HCT116 (cell line): ENCODE data around the gene NPSR1. TPM values are rescaled to one million over a fixed set of nuclear protein-coding genes. Genes with fewer than 3 reads are reported as not detected.

Experiments used
- ATAC-seq: fragments of 200-7000 bp; cut with Tn5 transposase; 2 replicates; pipeline ENCODE4 v1.9.1; 2020; ENCODE audit warnings: mild to moderate bottlenecking, moderate library complexity
- BruUV-seq: library from RNA; stranded (reverse); fragments of 400-500 nt; replicated peaks from 2 replicates; lab custom pipeline; 2021; lab: Mats Ljungman, UMichigan
- CTCF ChIA-PET: fragments of 300-600 bp; sonication (Branson Sonifier 250); formaldehyde crosslinking; loops from one replicate; lab custom pipeline; 2021; ENCODE audit warnings: antibody characterized with exemption; lab: Charles Lee
- POLR2A ChIA-PET: fragments of 300-600, 350-600 bp; sonication (Branson Sonifier 250); formaldehyde crosslinking; loops from one replicate; lab custom pipeline; 2021; ENCODE audit warnings: antibody characterized with exemption; lab: Charles Lee
- RAD21 ChIA-PET, 2 experiments: fragments of 300-600 bp; sonication (Branson Sonifier 250); formaldehyde crosslinking; loops; one replicate each; lab custom pipeline; 2023; ENCODE audit warnings: low total read pairs in 2 of 2; ENCODE audit not compliant: uncharacterized antibody in 2 of 2, unreplicated experiment in 2 of 2, low non-redundant PET in 1 of 2; lab: Charles Lee
- DNase-seq: peaks from one replicate; pipeline ENCODE4 v3.0.0-alpha.2; 2010; ENCODE audit warnings: low read depth, low spot score
- H2AFZ ChIP-seq: fragments of 200-600 bp; shearing (Covaris generic), sonication (generic); 2 replicates; pipeline ENCODE4 v1.6.1; 2017; ENCODE audit warnings: low read depth, mixed run types, mixed read lengths, antibody characterized with exemption, low read length; ENCODE audit not compliant: poor library complexity, severe bottlenecking
- H3K27ac ChIP-seq: 2 replicates; pipeline ENCODE4 v1.5.1; 2012; ENCODE audit warnings: low read depth, low read length
- H3K27me3 ChIP-seq: fragments of 200-600 bp; sonication (generic); 2 replicates; pipeline ENCODE4 v1.6.1; 2016; ENCODE audit warnings: mixed run types, low read length, mixed read lengths; ENCODE audit not compliant: insufficient read depth
- H3K36me3 ChIP-seq, 2 experiments: fragments of 200-500 bp in 1 of 2; fragments of 200-600 bp in 1 of 2; sonication (Bioruptor generic) in 1 of 2; sonication (generic) in 1 of 2; 2 replicates each; pipeline versions ENCODE4 v1.5.1 to v1.6.1; 2014 to 2016; ENCODE audit warnings: low read length in 2 of 2, inconsistent platforms in 1 of 2, mixed read lengths in 1 of 2, mixed run types in 1 of 2; ENCODE audit not compliant: insufficient read depth in 2 of 2, control insufficient read depth in 1 of 2
- H3K4me1 ChIP-seq, 2 experiments: fragments of 200-600 bp in 1 of 2; sonication (generic) in 1 of 2; 2 replicates each; pipeline versions ENCODE4 v1.5.1 to v1.6.1; 2012 to 2017; ENCODE audit warnings: low read length in 2 of 2, inconsistent platforms in 1 of 2, mild to moderate bottlenecking in 1 of 2, mixed read lengths in 1 of 2, mixed run types in 1 of 2, moderate library complexity in 1 of 2; ENCODE audit not compliant: insufficient read depth in 2 of 2, control insufficient read depth in 1 of 2
- H3K4me2 ChIP-seq: fragments of 200-600 bp; sonication (generic); 2 replicates; pipeline ENCODE4 v1.6.1; 2017; ENCODE audit warnings: mixed run types, low read length, mixed read lengths
- H3K4me3 ChIP-seq, 2 experiments: fragments of 200-600 bp in 1 of 2; sonication (generic) in 1 of 2; replicated peaks in 1 of 2; 2 replicates each; pipeline ENCODE4 v1.5.1; 2011 to 2016; ENCODE audit warnings: low read length in 2 of 2, control low read depth in 1 of 2, low read depth in 1 of 2, mild to moderate bottlenecking in 1 of 2, mixed read lengths in 1 of 2, mixed run types in 1 of 2
- H3K79me2 ChIP-seq: fragments of 200-600 bp; sonication (generic); 2 replicates; pipeline ENCODE4 v1.6.1; 2017; ENCODE audit warnings: mild to moderate bottlenecking, mixed run types, low read length, moderate library complexity, mixed read lengths; ENCODE audit not compliant: insufficient read depth
- H3K9ac ChIP-seq: fragments of 200-600 bp; sonication (generic); 2 replicates; pipeline ENCODE4 v1.6.1; 2016; ENCODE audit warnings: low read length, mixed read lengths
- H3K9me2 ChIP-seq: fragments of 200-600 bp; sonication (generic), shearing (Covaris generic); 2 replicates; pipeline ENCODE4 v1.6.1; 2017; ENCODE audit warnings: mixed run types, mild to moderate bottlenecking, moderate library complexity; ENCODE audit not compliant: insufficient read depth
- H3K9me3 ChIP-seq, 2 experiments: fragments of 200-500 bp in 1 of 2; fragments of 200-600 bp in 1 of 2; sonication (Bioruptor generic) in 1 of 2; sonication (generic) in 1 of 2; 2 replicates each; pipeline ENCODE4 v1.6.1; 2014 to 2017; ENCODE audit warnings: low read length in 2 of 2, mixed read lengths in 2 of 2, inconsistent platforms in 1 of 2, low read depth in 1 of 2, mild to moderate bottlenecking in 1 of 2, mixed run types in 1 of 2, moderate library complexity in 1 of 2; ENCODE audit not compliant: control insufficient read depth in 1 of 2, insufficient read depth in 1 of 2
- H4K20me1 ChIP-seq: fragments of 200-600 bp; sonication (generic), shearing (Covaris generic); 2 replicates; pipeline ENCODE4 v1.6.1; 2017; ENCODE audit warnings: mixed run types, mild to moderate bottlenecking, moderate library complexity; ENCODE audit not compliant: insufficient read depth
- CEBPB ChIP-seq: IDR thresholded peaks from 2 replicates; pipeline ENCODE4 v1.6.1; 2012; ENCODE audit warnings: low read depth
- CTCF ChIP-seq, 3 experiments: fragments of 200-600 bp in 1 of 3; sonication (generic) in 1 of 3; IDR thresholded peaks in 2 of 3; conservative IDR thresholded peaks in 1 of 3; 2 replicates each; pipeline ENCODE4 v1.5.1; 2012 to 2017; ENCODE audit warnings: low read depth in 2 of 3, low read length in 2 of 3, antibody characterized with exemption in 1 of 3, borderline replicate concordance in 1 of 3, control low read depth in 1 of 3, mild to moderate bottlenecking in 1 of 3, mixed read lengths in 1 of 3, mixed run types in 1 of 3, moderate library complexity in 1 of 3; ENCODE audit not compliant: insufficient read depth in 1 of 3
- EGR1 ChIP-seq: IDR thresholded peaks from 2 replicates; pipeline ENCODE4 v1.6.1; 2012; ENCODE audit warnings: low read depth
- ELF1 ChIP-seq: IDR thresholded peaks from 2 replicates; pipeline ENCODE4 v1.6.1; 2012; ENCODE audit warnings: low read depth, borderline replicate concordance
- EZH2 ChIP-seq: fragments of 200-600 bp; sonication (generic); IDR thresholded peaks from 2 replicates; pipeline ENCODE4 v1.6.1; 2017; ENCODE audit warnings: antibody characterized with exemption, mixed run types
- EZH2phosphoT487 ChIP-seq: fragments of 200-600 bp; IDR thresholded peaks from 2 replicates; pipeline ENCODE4 v1.6.1; 2018; ENCODE audit warnings: antibody characterized with exemption, borderline replicate concordance
- FOSL1 ChIP-seq: IDR thresholded peaks from 2 replicates; pipeline ENCODE4 v1.6.1; 2012; ENCODE audit warnings: low read depth
- JUND ChIP-seq: IDR thresholded peaks from 2 replicates; pipeline ENCODE4 v1.6.1; 2012
- POLR2A ChIP-seq: IDR thresholded peaks from 2 replicates; pipeline ENCODE4 v1.7.0; 2011; ENCODE audit warnings: borderline replicate concordance; ENCODE audit not compliant: insufficient read depth, insufficient read length; ENCODE audit errors: extremely low read depth
- RAD21 ChIP-seq: IDR thresholded peaks from 2 replicates; pipeline ENCODE4 v1.6.1; 2012; ENCODE audit warnings: low read depth, mild to moderate bottlenecking
- SIN3A ChIP-seq: IDR thresholded peaks from 2 replicates; pipeline ENCODE4 v1.6.1; 2012; ENCODE audit warnings: low read depth
- SP1 ChIP-seq: IDR thresholded peaks from 2 replicates; pipeline ENCODE4 v1.6.1; 2012; ENCODE audit warnings: low read depth
- SRF ChIP-seq: IDR thresholded peaks from 2 replicates; pipeline ENCODE4 v1.6.1; 2012; ENCODE audit warnings: low read depth
- TCF7L2 ChIP-seq: IDR thresholded peaks from 2 replicates; pipeline ENCODE4 v1.7.0; 2011; ENCODE audit warnings: borderline replicate concordance, inconsistent platforms; ENCODE audit not compliant: insufficient read depth, insufficient read length; ENCODE audit errors: extremely low read depth
- YY1 ChIP-seq: IDR thresholded peaks from 2 replicates; pipeline ENCODE4 v1.6.1; 2011; ENCODE audit warnings: low read length, low read depth, moderate library complexity, mild to moderate bottlenecking; ENCODE audit not compliant: insufficient replicate concordance; ENCODE audit errors: extremely low read depth
- ZBTB33 ChIP-seq: IDR thresholded peaks from 2 replicates; pipeline ENCODE4 v1.6.1; 2011; ENCODE audit warnings: mild to moderate bottlenecking, low read length, moderate library complexity; ENCODE audit not compliant: insufficient replicate concordance; ENCODE audit errors: extremely low read depth
- ZNF274 ChIP-seq: fragments of 200-500 bp; sonication (Bioruptor generic); IDR thresholded peaks from 2 replicates; pipeline ENCODE4 v1.6.1; 2014; ENCODE audit warnings: mild to moderate bottlenecking, low read depth, low read length, inconsistent platforms
- intact Hi-C: fragments of 100-400 bp; cut with micrococcal nuclease; formaldehyde crosslinking; loops from 2 replicates; pipeline ENCODE4 v1.10.0; 2022
- total RNA-seq: library from RNA; stranded (reverse); gene quantifications from one replicate; pipeline ENCODE4 v1.2.1, GENCODE V29; 2021; ENCODE audit not compliant: unreplicated experiment

NPSR1 gene
- total RNA-seq, 1 experiment from 2014 or later, result not detected

- Histone ChIP-seq H3K9me3 (no peaks in the 10 kb centered on the region), H3K27me3 (no peaks in the 10 kb centered on the region), H3K4me2 (peak overlapping the region; percentile 17; the same call in 1 of the 2 replicates), H3K27ac (no peak overlapping the region), H3K9me2 (no peaks in the 10 kb centered on the region), H3K79me2 (no peaks in the 10 kb centered on the region), H3K4me3 (no peak overlapping the region), H4K20me1 (no peaks in the 10 kb centered on the region), H3K4me1 (peaks cover 0 to 7% of the 10 kb centered on the region in 2 experiments; a peak in 1 of 4 replicates), H2AFZ (peak overlapping the region; percentile 38), H3K9ac (no peak overlapping the region), H3K36me3 (no peaks in the 10 kb centered on the region)
- ATAC-seq (no peak), DNase-seq (no peak)
- intact Hi-C loops, result no loop called here
- ChIA-PET RAD21 (no interaction called here), POLR2A (interaction anchor here (0.9 kb wide), 1 partner anchor 10 kb away, joined by 3 read pairs; no protein-coding TSS in a partner anchor), CTCF (no interaction called here)
- peak; percentile 69 for TF ChIP-seq TCF7L2
- no peak for TF ChIP-seq ELF1
- BruUV-seq, result no TSS peak
These were observed 98.0 kb downstream of the NPSR1 start for GRCh38 chr7:34756025-34756437.

- Histone ChIP-seq H3K9me2 (no peaks in the 10 kb centered on the region), H4K20me1 (no peaks in the 10 kb centered on the region), H3K27ac (no peak overlapping the region), H3K4me1 (peaks cover 0 to 7% of the 10 kb centered on the region in 2 experiments; a peak in 1 of 4 replicates), H3K79me2 (no peaks in the 10 kb centered on the region), H3K36me3 (no peaks in the 10 kb centered on the region), H3K4me2 (no peak overlapping the region), H3K9me3 (no peaks in the 10 kb centered on the region), H2AFZ (peak overlapping the region; percentile 38), H3K9ac (no peak overlapping the region), H3K27me3 (no peaks in the 10 kb centered on the region), H3K4me3 (no peak overlapping the region)
- ChIA-PET RAD21 (no interaction called here), CTCF (no interaction called here), POLR2A (no interaction called here)
- ATAC-seq (no peak), DNase-seq (no peak)
- BruUV-seq, result no TSS peak
- intact Hi-C loops, result no loop called here
- TF ChIP-seq TCF7L2, result no peak
- TF ChIP-seq JUND, result no peak
- no peak for TF ChIP-seq ZBTB33
- TF ChIP-seq SRF, result no peak
- no peak for TF ChIP-seq RAD21
- no peak for TF ChIP-seq POLR2A
- no peak for TF ChIP-seq EZH2phosphoT487
- TF ChIP-seq CEBPB, result no peak
- TF ChIP-seq SP1, result no peak
- TF ChIP-seq EGR1, result no peak
- no peak for TF ChIP-seq EZH2
- no peak for TF ChIP-seq CTCF (IDR thresholded peaks at IDR 0.05 in 2 of 3, conservative IDR thresholded peaks at IDR 0.05 in 1 of 3; ENCODE audit: borderline replicate concordance in 1 of 3, insufficient read depth in 1 of 3, low read depth in 2 of 3, low read length in 2 of 3)
- no peak for TF ChIP-seq SIN3A
- TF ChIP-seq ELF1, result no peak
- no peak for TF ChIP-seq FOSL1
- no peak for TF ChIP-seq YY1
- no peak for TF ChIP-seq ZNF274
These were observed 98.7 kb downstream of the NPSR1 start for GRCh38 chr7:34756691-34757090.
